ENCODE data around the gene ZNF385C.
"Not testable (repeated sequence)": the region's sequence is repeated elsewhere in the genome, so short reads cannot be mapped to it uniquely, and the experiment has no call there.

- TF ChIP-seq EZH2 (IDR thresholded peaks at IDR 0.05; ENCODE audit: insufficient read depth, poor library complexity, severe bottlenecking); EZH2phosphoT487 (IDR thresholded peaks at IDR 0.05; ENCODE audit: insufficient read depth, low read depth): not testable (repeated sequence)
Measured at GRCh38 chr17:42020845-42021244, 77.4 kb downstream of the ZNF385C start.
